Stimulated activated CD4-positive, alpha-beta T cell treated with anti-CD3 and anti-CD28 coated beads, Interleukin-2, amount 100 ng/mL, for 24 hours (primary cell): ENCODE results near the gene DLG2.

ENCODE experiments used
- DNase-seq, 2 donors: peaks; one replicate each; pipeline ENCODE4 v3.0.0-alpha.2; 2020

Gene DLG2

DNA sequence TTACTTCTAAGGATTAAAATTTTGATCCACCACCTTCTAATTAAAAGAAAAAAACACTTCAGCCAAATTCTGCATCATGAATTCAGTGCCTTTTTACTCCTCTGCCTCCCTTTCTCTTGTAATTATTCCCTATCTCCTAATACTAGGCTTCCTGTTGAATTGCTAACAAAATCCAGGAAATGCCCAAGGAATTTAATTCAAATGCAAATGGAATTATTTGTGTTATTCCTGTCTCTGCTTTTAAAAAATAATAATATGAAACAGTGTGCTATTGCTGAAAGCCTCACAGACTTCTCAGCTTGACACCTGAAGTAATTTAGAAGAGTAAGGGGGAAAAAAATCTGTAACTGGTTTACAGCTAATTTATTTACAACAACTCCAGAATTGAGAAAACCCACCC is 85.5 kb downstream of the DLG2 start:
- no peak for DNase-seq

- no peak for DNase-seq
These were observed 86.4 kb downstream of the DLG2 start for GRCh38 chr11:85540635-85541205.

GRCh38 chr11:85540181-85540580 is 87.0 kb downstream of the DLG2 start:
- DNase-seq: no peak

GRCh38 chr11:85539740-85540139 is 87.4 kb downstream of the DLG2 start:
- DNase-seq: no peak

DNA sequence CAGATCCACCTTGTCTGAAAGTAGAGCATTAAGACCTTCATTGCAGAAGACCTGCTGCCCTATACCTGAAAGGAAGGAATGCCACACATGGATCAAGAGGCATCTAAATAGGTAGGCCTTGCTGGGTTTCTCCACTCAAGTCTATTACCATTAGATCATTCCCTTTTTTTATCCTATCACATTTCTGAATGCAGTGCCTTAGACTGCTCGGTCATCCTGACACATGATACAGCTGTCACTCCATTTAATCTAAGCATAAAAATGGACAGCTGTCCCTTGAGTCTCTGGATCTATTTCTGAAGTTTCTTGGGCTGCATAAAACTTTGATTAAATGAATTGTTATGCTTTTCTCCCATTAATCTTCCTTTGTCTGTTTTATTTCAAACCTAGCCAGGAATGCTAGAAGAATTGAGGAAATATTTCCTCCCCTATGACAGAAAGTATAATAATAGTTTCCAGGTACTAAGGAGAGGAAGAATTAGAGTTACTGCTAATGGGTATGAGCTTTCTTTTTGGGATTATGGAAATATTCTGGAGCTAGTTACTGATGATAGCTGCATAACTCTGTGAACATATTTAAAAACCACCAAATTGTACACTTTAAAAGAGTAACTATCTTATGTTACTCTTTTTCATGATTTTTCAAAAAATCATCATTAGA is 88.0 kb downstream of the DLG2 start:
- no peak for DNase-seq

DNA sequence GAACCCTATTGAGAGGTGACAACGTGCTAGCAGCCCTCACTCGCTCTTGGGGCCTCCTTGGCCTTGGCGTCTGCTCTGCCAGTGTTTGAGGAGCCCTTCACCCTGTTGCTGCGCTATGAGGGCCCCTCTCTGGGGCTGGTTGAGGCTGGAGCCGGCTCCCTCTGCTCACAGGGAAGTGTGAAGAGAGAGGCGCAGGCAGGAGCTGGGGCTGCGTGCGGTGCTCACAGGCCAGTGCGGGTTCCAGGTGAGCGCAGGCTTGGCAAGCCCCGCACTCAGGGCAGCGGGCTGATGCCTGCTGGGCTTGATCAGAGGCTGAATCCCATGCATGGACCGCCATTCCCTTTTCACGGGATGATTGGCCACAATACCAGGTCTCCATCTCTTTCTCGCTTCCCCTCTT is 90.7 kb downstream of the DLG2 start:
- DNase-seq: no peak

DNA sequence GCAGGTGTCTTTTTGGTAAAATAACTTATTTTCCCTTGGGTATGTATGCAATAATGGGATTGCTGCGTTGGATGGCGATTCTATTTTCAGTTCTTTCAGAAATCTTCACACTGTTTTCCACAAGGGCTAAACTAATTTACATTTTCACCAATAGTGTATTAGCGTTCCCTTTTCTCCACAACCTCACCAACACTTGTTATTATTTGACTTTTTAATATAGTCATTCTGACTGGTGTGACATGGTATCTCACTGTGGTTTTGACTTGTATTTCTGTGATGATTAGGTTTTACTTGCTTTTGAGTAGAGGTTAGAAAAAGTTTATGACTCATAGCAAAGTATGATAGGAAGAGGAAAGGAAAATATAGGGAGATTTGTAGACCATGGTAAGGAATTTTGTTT is 92.3 kb downstream of the DLG2 start:
- DNase-seq: no peak

DNA sequence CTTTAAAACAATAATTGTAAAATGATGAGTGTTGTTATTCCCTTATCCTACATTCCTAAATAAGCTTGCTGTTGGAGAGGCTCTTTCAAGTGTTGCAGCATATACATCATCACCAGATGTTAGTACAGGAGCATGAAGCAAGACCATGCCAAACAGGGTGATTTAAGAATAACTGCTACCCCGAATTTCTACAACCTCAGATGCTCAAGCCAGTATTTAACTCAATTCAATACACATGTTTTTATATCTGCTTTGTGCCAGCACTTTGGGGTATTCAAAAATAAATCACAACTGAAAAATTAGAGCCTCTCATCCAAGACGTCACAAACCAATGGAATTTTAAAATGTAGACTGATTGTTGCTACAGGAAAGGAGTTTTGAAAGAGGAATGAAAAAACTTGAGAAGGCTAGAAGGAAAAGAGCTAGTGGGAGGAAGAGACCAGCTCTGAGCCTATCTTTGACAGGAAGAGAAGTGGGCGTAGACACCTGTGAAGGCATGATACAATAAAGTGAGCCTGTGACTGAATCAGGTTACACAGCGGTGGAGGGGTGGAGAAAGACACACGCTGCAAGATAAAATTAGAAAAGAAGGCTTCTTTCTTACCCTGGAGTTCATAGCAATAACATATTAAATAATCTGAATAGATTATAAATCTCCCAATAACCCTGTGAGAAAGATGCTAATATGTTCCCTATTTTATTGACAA is 95.8 kb downstream of the DLG2 start:
- DNase-seq: no peak

- DNase-seq: no peak
These were observed 96.5 kb downstream of the DLG2 start for GRCh38 chr11:85530634-85531033.

DNA sequence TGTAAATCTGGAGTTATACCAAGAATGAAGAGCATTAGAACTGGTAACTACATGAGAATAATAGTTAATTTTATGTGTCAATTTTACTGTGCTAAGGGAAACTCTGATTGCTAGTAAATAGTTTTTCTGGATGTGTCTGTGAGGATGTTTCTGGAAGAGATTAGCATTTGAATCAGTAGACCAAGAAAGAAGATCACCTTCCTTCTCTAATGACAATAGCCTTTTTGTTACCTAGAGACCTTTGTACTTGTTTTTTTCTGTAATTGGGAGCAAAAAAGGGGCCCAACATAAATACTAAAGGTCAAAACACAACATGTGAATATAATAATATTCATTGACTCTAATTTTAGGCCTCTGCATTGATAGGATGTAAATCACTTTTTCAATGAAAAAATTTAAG is 100.6 kb downstream of the DLG2 start:
- DNase-seq: no peak

- no peak for DNase-seq
These were observed 101.5 kb downstream of the DLG2 start for GRCh38 chr11:85525686-85526085.

GRCh38 chr11:85517272-85517671 is 109.9 kb downstream of the DLG2 start:
- no peak for DNase-seq

- no peak for DNase-seq
These were observed 131.2 kb downstream of the DLG2 start for GRCh38 chr11:85495918-85496317.

DNA sequence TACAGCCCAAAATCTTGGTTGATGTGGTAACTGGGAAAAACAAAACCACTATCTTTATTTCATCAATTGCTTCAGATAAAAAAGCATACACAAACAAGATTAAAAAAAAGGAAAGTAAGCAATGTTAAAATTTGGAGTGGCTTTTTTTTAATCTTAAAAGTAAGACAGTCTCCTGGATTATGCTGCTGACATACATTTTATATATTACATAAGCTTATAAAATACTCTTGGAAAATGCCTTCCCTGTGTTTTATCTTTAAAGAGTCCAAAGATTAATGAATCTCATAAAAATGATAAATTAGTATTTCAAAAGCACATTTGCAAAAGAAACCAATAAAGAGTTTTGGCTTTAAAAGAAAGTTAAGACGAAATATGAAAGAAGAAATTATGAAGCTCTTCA is 132.7 kb downstream of the DLG2 start:
- no peak for DNase-seq

DNA sequence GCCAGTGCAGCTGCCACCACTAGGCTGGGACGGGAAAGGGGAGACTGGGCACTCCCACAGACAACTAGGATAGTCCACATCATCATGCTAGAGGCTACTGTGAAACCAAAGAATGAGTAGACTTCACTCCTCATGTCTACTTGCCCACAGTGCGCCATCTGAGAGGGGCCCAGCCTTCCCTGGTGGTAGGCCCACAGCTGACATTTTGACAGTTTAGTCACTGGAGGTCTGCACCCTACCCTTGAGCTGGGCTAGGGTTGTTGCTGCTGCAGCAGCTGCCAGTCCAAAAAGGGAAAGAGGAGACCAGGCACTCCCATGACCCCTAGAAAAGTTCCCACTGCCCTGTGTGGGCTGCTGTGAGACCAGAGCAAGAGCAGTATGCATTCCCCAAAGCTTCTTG is 141.2 kb downstream of the DLG2 start:
- no peak for DNase-seq

DNA sequence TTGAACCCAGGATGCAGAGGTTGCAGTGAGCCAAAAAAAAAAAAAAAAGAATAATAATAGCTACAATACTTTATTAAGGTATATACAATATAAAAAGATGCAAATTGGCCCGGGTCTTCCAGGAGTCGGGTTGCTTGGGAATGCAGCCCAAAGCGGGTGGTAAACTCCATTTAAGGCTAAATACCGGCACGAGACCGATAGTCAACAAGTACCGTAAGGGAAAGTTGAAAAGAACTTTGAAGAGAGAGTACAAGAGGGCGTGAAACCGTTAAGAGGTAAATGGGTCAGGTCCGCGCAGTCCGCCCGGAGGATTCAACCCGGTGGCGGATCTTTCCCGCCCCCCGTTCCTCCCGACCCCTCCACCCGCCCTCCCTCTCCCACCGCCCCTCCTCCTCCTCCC is 143.3 kb downstream of the DLG2 start:
- DNase-seq: no peak

DNA sequence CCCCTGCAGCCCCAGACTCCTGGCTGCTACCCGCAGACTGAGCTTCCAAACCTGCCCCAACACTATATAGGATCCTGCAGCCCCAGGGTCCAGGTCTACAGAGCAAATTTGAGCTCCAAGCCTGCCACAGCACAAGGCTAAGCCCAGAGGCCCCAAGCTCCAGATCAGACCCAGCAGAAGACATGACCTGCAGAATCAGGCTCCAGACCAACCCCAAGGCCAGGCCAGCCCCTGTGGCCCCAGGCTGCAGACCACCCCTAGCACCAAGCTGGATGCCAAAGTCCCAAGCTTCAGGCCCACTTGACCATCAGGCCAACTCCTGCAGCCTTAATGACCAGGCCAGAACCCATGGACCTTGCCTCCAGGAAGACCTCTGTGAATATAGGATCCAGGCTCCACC is 145.3 kb downstream of the DLG2 start:
- DNase-seq: no peak

GRCh38 chr11:85475660-85476517 is 151.3 kb downstream of the DLG2 start:
- DNase-seq: no peak

GRCh38 chr11:85472953-85473352 is 154.2 kb downstream of the DLG2 start:
- DNase-seq: no peak

DNA sequence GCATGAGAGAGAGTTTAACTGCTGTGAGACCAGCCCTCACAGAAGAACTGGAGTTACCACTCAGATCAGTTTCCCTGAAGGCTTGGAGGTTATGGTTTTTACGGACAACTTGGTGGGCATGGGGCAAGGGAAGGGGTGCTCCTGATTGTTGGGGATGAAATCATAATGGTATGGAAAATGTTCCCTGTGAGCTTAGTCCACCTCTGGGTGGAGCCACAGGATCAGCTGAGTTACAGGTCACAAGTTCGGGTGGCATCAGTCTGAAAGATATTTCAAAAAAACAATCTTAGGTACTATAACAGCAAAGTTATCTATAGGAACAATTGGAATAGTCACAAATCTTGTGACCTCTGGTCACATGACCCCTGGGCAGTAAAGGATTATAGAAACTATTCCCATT is 162.9 kb downstream of the DLG2 start:
- no peak for DNase-seq

DNA sequence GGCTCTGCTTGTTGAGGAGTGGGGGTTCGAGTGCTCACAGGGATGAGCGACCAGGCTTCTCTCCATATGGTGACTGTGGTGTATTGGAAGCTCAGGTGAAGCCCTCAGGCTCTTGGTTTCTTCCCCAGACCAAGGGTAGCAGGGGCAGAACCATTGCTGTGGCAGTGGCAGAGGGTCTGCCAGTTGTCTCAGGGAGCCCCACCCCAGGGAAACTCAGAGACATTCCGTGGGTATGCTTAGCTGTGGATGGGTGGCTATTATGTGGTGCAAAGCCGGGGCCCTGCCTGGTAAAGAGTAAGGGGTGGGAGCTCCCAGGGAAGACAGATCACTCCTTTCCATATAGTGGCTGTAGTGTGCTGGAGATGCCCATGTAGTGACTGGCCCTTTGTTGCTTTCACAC is 167.8 kb downstream of the DLG2 start:
- no peak for DNase-seq

GRCh38 chr11:85444479-85444878 is 182.7 kb downstream of the DLG2 start:
- DNase-seq: no peak

- DNase-seq: no peak
These were observed 186.9 kb downstream of the DLG2 start for GRCh38 chr11:85440273-85440672.

DNA sequence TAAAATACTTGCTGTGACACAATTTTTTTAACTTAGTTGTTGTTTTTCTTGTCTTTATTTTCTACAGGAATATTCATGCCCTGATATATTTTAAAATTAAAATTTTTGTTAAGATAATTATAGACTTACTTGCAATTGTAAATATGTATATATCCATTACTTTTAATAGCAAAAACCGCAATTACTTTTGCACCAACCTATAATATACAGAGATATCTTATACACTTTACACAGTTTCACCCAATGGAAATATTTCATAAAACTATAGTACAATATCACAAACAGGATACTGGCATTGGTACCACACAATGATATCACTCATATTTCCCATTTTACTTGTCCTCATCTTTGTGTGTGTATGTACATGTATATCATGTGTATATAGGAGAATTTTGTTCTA is 188.8 kb downstream of the DLG2 start:
- no peak for DNase-seq
